GM21717 (cell line): ENCODE data around the gene COL21A1.
"Not testable (repeated sequence)": the region's sequence is repeated elsewhere in the genome, so short reads cannot be mapped to it uniquely, and the experiment has no call there.

Source experiments
- ATAC-seq: cut with Tn5 transposase; IDR thresholded peaks from one replicate; pipeline ENCODE4 v1.9.1; 2021; ENCODE audit warnings: mild to moderate bottlenecking, moderate library complexity; ENCODE audit not compliant: unreplicated experiment

COL21A1 gene

GRCh38 chr6:56022678-56023077 is 224.7 kb downstream of the COL21A1 start:
- no peak for ATAC-seq

GRCh38 chr6:56021943-56022342 is 225.4 kb downstream of the COL21A1 start:
- ATAC-seq = no peak

GRCh38 chr6:56019973-56020372 is 227.4 kb downstream of the COL21A1 start:
- no peak for ATAC-seq

GRCh38 chr6:56017198-56017597 is 230.2 kb downstream of the COL21A1 start:
- no peak for ATAC-seq

- ATAC-seq = not testable (repeated sequence)
Measured at GRCh38 chr6:56014039-56014438, 233.3 kb downstream of the COL21A1 start.

GRCh38 chr6:56009636-56010035 is 237.7 kb downstream of the COL21A1 start:
- no peak for ATAC-seq
